BLaER1 treated with 17β-estradiol and CSF1 and Interleukin-3, amounts not matched to agents 10 nM and 100 nM (cell line): Measurements from ENCODE around the gene CUL4A.

Experiments
- H3K27ac ChIP-seq, 11 experiments: shearing (Covaris generic); formaldehyde crosslinking; 2 replicates each; pipeline ENCODE4 v1.8.1; 2022
- H3K27me3 ChIP-seq, 11 experiments: shearing (Covaris generic); formaldehyde crosslinking; 2 replicates each; pipeline ENCODE4 v1.8.1; 2022
- H3K36me3 ChIP-seq, 11 experiments: shearing (Covaris generic); formaldehyde crosslinking; 2 replicates each; pipeline ENCODE4 v1.8.1; 2022
- H3K4me1 ChIP-seq, 10 experiments: shearing (Covaris generic); formaldehyde crosslinking; 2 replicates each; pipeline ENCODE4 v1.8.1; 2022
- H3K4me2 ChIP-seq, 11 experiments: shearing (Covaris generic); formaldehyde crosslinking; 2 replicates each; pipeline ENCODE4 v1.8.1; 2022
- H3K4me3 ChIP-seq, 10 experiments: shearing (Covaris generic); formaldehyde crosslinking; 2 replicates each; pipeline ENCODE4 v1.8.1; 2022
- H3K9ac ChIP-seq, 11 experiments: shearing (Covaris generic); formaldehyde crosslinking; 2 replicates each; pipeline ENCODE4 v1.8.1; 2022
- H3K9me3 ChIP-seq, 11 experiments: shearing (Covaris generic); formaldehyde crosslinking; replicated peaks in 1 of 11; 2 replicates each; pipeline ENCODE4 v1.8.1; 2022
- H4K20me1 ChIP-seq, 11 experiments: shearing (Covaris generic); formaldehyde crosslinking; 2 replicates each; pipeline ENCODE4 v1.8.1; 2022
- Cebpa-rat ChIP-seq, 11 experiments: shearing (Covaris generic); IDR thresholded peaks; 2 replicates each; pipeline ENCODE4 v1.8.1; 2022

Gene CUL4A

DNA sequence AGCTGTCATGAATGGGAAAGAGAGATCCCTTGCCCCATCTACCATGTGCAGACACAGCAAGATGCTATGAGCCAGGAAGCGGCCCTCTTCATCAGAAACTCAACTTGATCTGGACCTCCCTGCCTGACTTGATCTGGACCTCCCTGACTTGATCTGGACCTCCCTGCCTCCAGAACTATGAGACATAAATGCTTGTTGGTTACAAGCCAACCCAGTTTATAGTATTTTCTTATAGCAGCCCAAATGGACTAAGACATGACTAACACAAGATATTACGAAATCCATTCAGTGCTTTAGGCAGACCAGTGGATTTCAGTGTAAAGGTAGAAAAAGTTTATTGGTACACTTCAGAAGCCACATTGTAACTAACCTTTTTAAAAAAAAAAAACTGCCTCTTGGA is 16.5 kb upstream of the CUL4A start:
- no peak overlapping the region for H3K9ac ChIP-seq
- no peaks in the 10 kb centered on the region for H3K27me3 ChIP-seq
- TF ChIP-seq Cebpa-rat (IDR thresholded peaks at IDR 0.05): no peak; a peak in 1 of 22 replicates
- no peak overlapping the region for H3K4me3 ChIP-seq
- H3K27ac ChIP-seq: no peak overlapping the region
- peaks cover 94 to 100% (median 98%) of the 10 kb centered on the region in 11 experiments for H3K36me3 ChIP-seq
- no peak overlapping the region for H3K4me2 ChIP-seq
- peaks cover 0 to 29% (median 8%) of the 10 kb centered on the region in 11 experiments; a peak in 13 of 22 replicates for H4K20me1 ChIP-seq
- H3K4me1 ChIP-seq: peaks cover 0 to 21% (median 0%) of the 10 kb centered on the region in 10 experiments; a peak in 7 of 20 replicates
- H3K9me3 ChIP-seq: no peaks in the 10 kb centered on the region

DNA sequence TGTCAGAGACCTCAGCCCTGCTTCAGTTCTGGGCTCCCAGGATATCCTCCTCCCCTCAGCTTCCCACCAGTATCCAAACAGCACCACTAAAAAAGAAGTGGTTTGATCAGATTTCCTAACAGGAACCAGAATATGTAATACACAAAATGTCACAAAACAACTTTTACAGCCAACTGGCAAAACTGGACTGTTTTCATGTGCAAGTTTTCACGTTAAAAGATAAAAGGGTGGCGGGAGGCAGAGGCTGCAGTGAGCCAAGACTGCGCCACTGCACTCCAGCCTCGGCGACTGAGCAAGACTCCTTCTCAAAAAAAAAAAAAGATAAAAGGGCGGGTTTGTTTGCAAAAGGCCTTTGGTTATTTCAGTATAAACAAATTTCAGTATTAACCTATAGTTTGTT is 14.1 kb upstream of the CUL4A start:
- TF ChIP-seq Cebpa-rat (IDR thresholded peaks at IDR 0.05): no peak
- H3K27ac ChIP-seq: no peak overlapping the region
- H3K4me1 ChIP-seq: peaks cover 0 to 5% (median 0%) of the 10 kb centered on the region in 10 experiments; a peak in 2 of 20 replicates
- H3K9ac ChIP-seq: peak overlapping the region in 1 of 11 experiments; percentile 22; a peak in 1 of 22 replicates
- peaks cover 0 to 46% (median 31%) of the 10 kb centered on the region in 11 experiments; a peak in 16 of 22 replicates for H4K20me1 ChIP-seq
- peaks cover 97 to 100% (median 99%) of the 10 kb centered on the region in 11 experiments for H3K36me3 ChIP-seq
- H3K4me3 ChIP-seq: no peak overlapping the region
- no peaks in the 10 kb centered on the region for H3K27me3 ChIP-seq
- H3K4me2 ChIP-seq: no peak overlapping the region
- H3K9me3 ChIP-seq: no peaks in the 10 kb centered on the region

DNA sequence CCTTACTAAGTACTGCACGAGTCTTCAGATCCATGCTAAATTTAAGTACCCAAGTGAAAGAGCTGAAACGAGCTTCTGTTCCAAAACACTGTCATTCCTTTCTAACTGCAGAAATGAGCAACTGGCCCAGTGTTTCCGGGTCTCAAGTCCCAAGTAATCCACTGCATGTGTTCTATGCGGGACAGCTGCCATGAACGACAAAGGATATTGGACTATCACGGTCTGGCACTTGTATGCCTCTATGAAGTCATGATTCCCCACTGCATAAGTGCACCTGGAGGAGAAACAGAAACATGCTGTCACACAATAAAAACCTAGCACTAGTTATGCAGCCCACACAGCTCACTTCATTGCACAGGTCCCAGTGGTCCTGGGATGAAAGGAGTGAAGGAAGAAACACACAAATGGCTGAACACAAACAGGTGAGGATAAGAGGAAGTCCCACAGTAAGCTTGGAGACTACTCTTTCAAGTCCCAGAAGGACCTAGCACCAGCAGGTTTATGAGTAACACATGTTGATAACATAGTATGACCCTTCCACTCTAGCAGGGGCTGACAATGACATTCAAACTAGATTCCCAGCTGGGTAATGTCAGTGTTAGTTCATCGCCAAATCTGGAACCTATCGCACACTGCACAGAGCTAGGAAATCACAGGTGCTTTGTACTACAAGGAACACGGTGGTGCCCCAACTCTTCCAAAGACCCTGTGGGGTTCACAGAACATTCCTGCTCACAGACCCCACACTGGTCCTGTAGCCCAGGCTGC is 12.3 kb upstream of the CUL4A start:
- Histone ChIP-seq H3K27me3 (no peaks in the 10 kb centered on the region), H4K20me1 (peaks cover 13 to 63% (median 49%) of the 10 kb centered on the region in 11 experiments; a peak in 20 of 22 replicates), H3K9ac (no peak overlapping the region), H3K9me3 (no peaks in the 10 kb centered on the region), H3K4me2 (no peak overlapping the region), H3K4me3 (no peak overlapping the region), H3K36me3 (peaks cover 79 to 99% (median 86%) of the 10 kb centered on the region in 11 experiments), H3K4me1 (peaks cover 0 to 4% (median 0%) of the 10 kb centered on the region in 10 experiments; a peak in 6 of 20 replicates), H3K27ac (no peak overlapping the region)
- TF ChIP-seq Cebpa-rat (IDR thresholded peaks at IDR 0.05): no peak

DNA sequence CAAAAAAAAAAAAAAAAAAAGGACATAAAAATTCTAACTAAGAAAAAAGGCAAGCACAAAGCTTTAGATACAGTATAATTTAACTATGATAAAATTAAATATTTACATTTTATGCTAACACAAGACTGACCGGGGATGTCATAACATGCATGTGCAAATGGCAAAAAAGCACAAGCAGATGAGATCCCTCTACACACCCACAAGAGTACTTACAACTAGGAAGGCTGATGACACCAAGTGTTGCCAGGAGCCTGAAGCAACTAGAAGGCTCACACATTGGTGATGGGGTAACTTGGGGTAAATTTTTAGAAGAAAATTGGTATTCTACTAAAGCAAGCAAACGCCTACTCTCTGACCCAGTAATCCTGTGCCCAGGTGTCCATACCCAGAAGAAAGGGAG is 7.6 kb upstream of the CUL4A start:
- H3K36me3 ChIP-seq: peaks cover 52 to 87% (median 81%) of the 10 kb centered on the region in 11 experiments
- peak overlapping the region in 2 of 11 experiments; percentile 35 to 93; a peak in 3 of 22 replicates for H3K4me2 ChIP-seq
- TF ChIP-seq Cebpa-rat (IDR thresholded peaks at IDR 0.05): no peak
- H3K4me3 ChIP-seq: no peak overlapping the region
- peaks cover 54 to 100% (median 88%) of the 10 kb centered on the region in 11 experiments for H4K20me1 ChIP-seq
- H3K4me1 ChIP-seq: peaks cover 24 to 51% (median 36%) of the 10 kb centered on the region in 10 experiments
- H3K27me3 ChIP-seq: no peaks in the 10 kb centered on the region
- H3K9me3 ChIP-seq: no peaks in the 10 kb centered on the region
- no peak overlapping the region for H3K9ac ChIP-seq
- no peak overlapping the region for H3K27ac ChIP-seq

DNA sequence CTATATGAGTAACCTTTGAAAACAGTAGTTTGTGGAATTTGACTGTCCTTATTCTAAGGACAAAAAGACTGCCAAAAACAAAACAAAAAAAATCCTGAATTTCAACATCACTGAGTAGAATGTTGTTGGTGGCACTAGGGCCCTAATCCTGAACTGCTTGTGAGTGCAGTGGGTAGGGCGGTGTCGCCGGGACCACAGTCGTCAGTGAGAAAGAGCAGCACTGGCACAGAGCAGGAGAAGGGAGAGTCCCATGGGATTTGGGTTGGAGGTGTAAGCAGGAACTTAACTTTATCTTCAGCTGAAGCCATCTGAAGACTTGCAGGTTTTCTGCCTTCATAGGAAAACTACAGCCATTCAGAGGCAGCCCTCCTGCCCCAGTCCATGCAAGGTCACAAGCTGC is 6.5 kb upstream of the CUL4A start:
- Histone ChIP-seq H3K4me1 (peaks cover 34 to 60% (median 46%) of the 10 kb centered on the region in 10 experiments), H4K20me1 (peaks cover 56 to 92% (median 83%) of the 10 kb centered on the region in 11 experiments), H3K36me3 (peaks cover 41 to 79% (median 72%) of the 10 kb centered on the region in 11 experiments), H3K27ac (no peak overlapping the region), H3K27me3 (no peaks in the 10 kb centered on the region), H3K4me3 (no peak overlapping the region), H3K4me2 (peak overlapping the region in 8 of 11 experiments; percentile 1 to 93 (median 12); a peak in 8 of 22 replicates), H3K9me3 (no peaks in the 10 kb centered on the region), H3K9ac (peak overlapping the region in 5 of 11 experiments; percentile 7 to 44 (median 24); a peak in 4 of 22 replicates)
- no peak for TF ChIP-seq Cebpa-rat (IDR thresholded peaks at IDR 0.05)

DNA sequence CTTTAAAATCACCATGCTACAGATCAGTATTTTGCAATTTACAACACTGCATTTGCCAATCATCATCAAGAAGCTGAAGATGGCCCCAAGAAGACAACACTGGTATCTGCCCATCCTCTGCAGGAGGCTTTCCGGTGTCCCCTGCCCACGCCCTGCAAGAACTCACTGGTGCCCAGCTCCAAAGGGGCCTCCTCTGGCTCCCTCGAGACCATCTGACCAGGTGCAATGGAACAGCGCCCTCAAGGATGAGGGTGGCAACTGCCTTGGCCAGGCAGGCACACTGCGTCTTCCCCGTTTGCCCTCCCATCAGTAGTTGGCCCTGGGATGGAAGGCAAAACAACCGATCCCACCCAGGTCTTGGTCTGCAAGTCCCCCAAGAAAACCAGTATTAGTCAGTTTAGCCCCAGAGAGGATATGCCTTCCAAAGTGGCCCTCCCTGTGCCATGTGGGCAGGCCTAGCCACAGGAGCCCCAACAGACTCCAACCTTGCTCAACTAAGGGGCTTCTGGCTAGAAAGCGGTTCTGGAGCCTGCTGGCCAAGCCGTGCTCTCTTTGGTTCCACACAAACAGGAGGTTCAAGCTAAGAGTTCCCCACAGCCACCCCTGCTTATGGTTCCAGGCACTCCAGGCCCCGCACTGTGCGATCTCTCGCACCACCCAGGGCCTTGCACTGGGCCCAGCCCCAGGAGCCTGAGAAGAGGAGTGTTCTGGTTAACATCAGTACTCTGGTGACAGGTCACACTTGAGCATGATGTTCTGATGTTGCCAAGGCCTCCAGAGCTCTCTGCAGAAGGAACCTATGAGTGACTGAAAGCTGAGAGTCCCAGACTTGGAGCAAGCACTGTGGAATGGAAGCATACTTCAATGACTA is 5.7 kb upstream of the CUL4A start:
- no peaks in the 10 kb centered on the region for H3K9me3 ChIP-seq
- peak overlapping the region; percentile 0 to 93 (median 14); a peak in 15 of 22 replicates for H3K4me2 ChIP-seq
- H4K20me1 ChIP-seq: peaks cover 56 to 87% (median 78%) of the 10 kb centered on the region in 11 experiments
- peak overlapping the region in 4 of 11 experiments; percentile 2 to 44 (median 16); a peak in 2 of 22 replicates for H3K9ac ChIP-seq
- H3K27me3 ChIP-seq: no peaks in the 10 kb centered on the region
- no peak overlapping the region for H3K4me3 ChIP-seq
- peaks cover 34 to 60% (median 46%) of the 10 kb centered on the region in 10 experiments for H3K4me1 ChIP-seq
- peak overlapping the region in 1 of 11 experiments; percentile 11; a peak in 1 of 22 replicates for H3K27ac ChIP-seq
- peaks cover 32 to 71% (median 64%) of the 10 kb centered on the region in 11 experiments for H3K36me3 ChIP-seq
- no peak for TF ChIP-seq Cebpa-rat (IDR thresholded peaks at IDR 0.05)

DNA sequence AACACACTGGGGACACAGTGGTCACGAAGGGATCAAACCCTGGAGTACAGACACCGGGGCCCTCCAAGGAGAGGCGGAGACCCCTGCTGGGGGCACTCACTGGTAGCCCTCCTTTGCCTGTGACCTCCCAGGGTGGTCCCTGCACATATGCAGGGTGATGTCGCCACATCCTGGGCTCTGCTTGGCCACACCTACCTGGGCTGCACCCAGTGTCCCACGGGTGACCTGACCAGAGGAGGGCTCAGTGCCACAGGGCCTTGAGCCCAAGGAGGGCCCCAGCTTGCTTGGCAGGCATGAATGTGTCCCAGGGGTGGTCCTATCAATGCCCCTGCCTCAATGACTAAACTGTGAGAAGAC is 5.1 kb upstream of the CUL4A start:
- TF ChIP-seq Cebpa-rat (IDR thresholded peaks at IDR 0.05): no peak
- peak overlapping the region in 10 of 11 experiments; percentile 0 to 93 (median 12); a peak in 8 of 22 replicates for H3K4me2 ChIP-seq
- peaks cover 34 to 60% (median 46%) of the 10 kb centered on the region in 10 experiments for H3K4me1 ChIP-seq
- peaks cover 26 to 65% (median 58%) of the 10 kb centered on the region in 11 experiments for H3K36me3 ChIP-seq
- peak overlapping the region in 2 of 11 experiments; percentile 11 to 17; a peak in 2 of 22 replicates for H3K27ac ChIP-seq
- no peaks in the 10 kb centered on the region for H3K9me3 ChIP-seq
- peaks cover 54 to 81% (median 72%) of the 10 kb centered on the region in 11 experiments for H4K20me1 ChIP-seq
- H3K27me3 ChIP-seq: no peaks in the 10 kb centered on the region
- H3K4me3 ChIP-seq: no peak overlapping the region
- H3K9ac ChIP-seq: 0 out of 22 replicates have a peak overlapping the region, but pooled peaks of 1 of the 11 experiments have one; percentile 2

DNA sequence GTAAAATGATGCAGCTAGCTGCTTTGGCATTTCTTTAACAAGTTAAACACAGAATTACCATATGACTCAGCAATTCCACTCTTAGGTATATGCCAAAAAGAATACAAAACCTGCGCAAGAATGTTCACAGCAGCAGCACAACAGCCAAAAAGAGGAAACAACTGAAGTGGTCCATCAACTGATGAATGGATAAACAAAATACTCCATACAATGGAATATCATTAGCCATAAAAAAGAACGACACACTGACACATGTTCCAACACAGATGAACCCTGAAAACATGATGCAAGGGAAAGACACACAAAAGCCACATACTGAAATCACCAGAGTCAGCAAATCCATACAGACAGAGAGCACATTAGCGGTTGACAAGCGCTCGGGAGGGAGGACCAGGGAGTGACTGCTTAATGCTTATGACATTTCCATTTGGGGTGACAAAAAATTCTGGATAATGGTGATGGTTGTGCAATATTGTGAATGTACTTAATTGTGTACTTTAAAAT is 3.9 kb upstream of the CUL4A start:
- H3K27me3 ChIP-seq: no peaks in the 10 kb centered on the region
- peaks cover 16 to 53% (median 46%) of the 10 kb centered on the region in 11 experiments; a peak in 21 of 22 replicates for H3K36me3 ChIP-seq
- 0 out of 22 replicates have a peak, but pooled peaks of 1 of the 11 experiments have one; percentile 16 for TF ChIP-seq Cebpa-rat (IDR thresholded peaks at IDR 0.05)
- H3K9me3 ChIP-seq: no peaks in the 10 kb centered on the region
- peaks cover 44 to 73% (median 63%) of the 10 kb centered on the region in 11 experiments for H4K20me1 ChIP-seq
- H3K9ac ChIP-seq: no peak overlapping the region
- peak overlapping the region in 6 of 11 experiments; percentile 85 to 96 (median 91); a peak in 5 of 22 replicates for H3K4me2 ChIP-seq
- no peak overlapping the region for H3K27ac ChIP-seq
- H3K4me3 ChIP-seq: no peak overlapping the region
- peaks cover 38 to 60% (median 46%) of the 10 kb centered on the region in 10 experiments for H3K4me1 ChIP-seq
